ENCODE results near the gene GRM8.

GRM8 gene

GRCh38 chr7:126489874-126490273, 762.9 kb downstream of the GRM8 start:
- ATAC-seq (ENCODE audit: insufficient read depth, low read depth) (no peak), DNase-seq (no peak)
- H3K4me3 ChIP-seq (ENCODE audit: low read depth in 1 of 2, low read length in 2 of 2) = no peak overlapping the region
- H3K36me3 ChIP-seq (ENCODE audit: insufficient read depth, low read length) = no peaks in the 10 kb centered on the region
- H3K9ac ChIP-seq (ENCODE audit: low read depth, low read length) = no peak overlapping the region
- H4K20me1 ChIP-seq (ENCODE audit: insufficient read depth, low read length) = no peaks in the 10 kb centered on the region
- no peak overlapping the region for H3K4me2 ChIP-seq (ENCODE audit: insufficient read depth, low read length)
- H3K9me3 ChIP-seq (ENCODE audit: insufficient read depth, low read length, severe bottlenecking) = no peaks in the 10 kb centered on the region
- no peak for TF ChIP-seq CTCF (IDR thresholded peaks at IDR 0.05; ENCODE audit: borderline replicate concordance, extremely low read depth, low read length, poor library complexity, severe bottlenecking)
- TF ChIP-seq EZH2 (IDR thresholded peaks at IDR 0.05; ENCODE audit: borderline replicate concordance, low read depth, low read length, severe bottlenecking) = no peak
- no peak overlapping the region for H3K27ac ChIP-seq (ENCODE audit: low read length)
- no peaks in the 10 kb centered on the region for H3K27me3 ChIP-seq (ENCODE audit: insufficient read depth, low read length, poor library complexity)
- no peaks in the 10 kb centered on the region for H3K4me1 ChIP-seq (ENCODE audit: insufficient read depth, low read length)
- no peaks in the 10 kb centered on the region for H3K79me2 ChIP-seq (ENCODE audit: insufficient read depth, low read length)
- H2AFZ ChIP-seq (ENCODE audit: low read depth, low read length) = no peak overlapping the region

GRCh38 chr7:126487728-126488442, 764.9 kb downstream of the GRM8 start:
- no peaks in the 10 kb centered on the region for H4K20me1 ChIP-seq (ENCODE audit: insufficient read depth, low read length)
- H3K79me2 ChIP-seq (ENCODE audit: insufficient read depth, low read length) = no peaks in the 10 kb centered on the region
- H3K9ac ChIP-seq (ENCODE audit: low read depth, low read length) = no peak overlapping the region
- ATAC-seq (ENCODE audit: insufficient read depth, low read depth) = no peak
- H3K9me3 ChIP-seq (ENCODE audit: insufficient read depth, low read length, severe bottlenecking) = no peaks in the 10 kb centered on the region
- no peak overlapping the region for H3K4me3 ChIP-seq (ENCODE audit: low read depth in 1 of 2, low read length in 2 of 2)
- DNase-seq = no peak
- H3K27ac ChIP-seq (ENCODE audit: low read length) = no peak overlapping the region
- no peak overlapping the region for H2AFZ ChIP-seq (ENCODE audit: low read depth, low read length)
- TF ChIP-seq CTCF (IDR thresholded peaks at IDR 0.05; ENCODE audit: borderline replicate concordance, extremely low read depth, low read length, poor library complexity, severe bottlenecking) (no peak), EZH2 (IDR thresholded peaks at IDR 0.05; ENCODE audit: borderline replicate concordance, low read depth, low read length, severe bottlenecking) (no peak)
- H3K27me3 ChIP-seq (ENCODE audit: insufficient read depth, low read length, poor library complexity) = no peaks in the 10 kb centered on the region
- no peaks in the 10 kb centered on the region for H3K4me1 ChIP-seq (ENCODE audit: insufficient read depth, low read length)
- H3K4me2 ChIP-seq (ENCODE audit: insufficient read depth, low read length) = no peak overlapping the region
- H3K36me3 ChIP-seq (ENCODE audit: insufficient read depth, low read length) = no peaks in the 10 kb centered on the region

GRCh38 chr7:126486806-126487205, 765.9 kb downstream of the GRM8 start:
- no peaks in the 10 kb centered on the region for H3K4me1 ChIP-seq (ENCODE audit: insufficient read depth, low read length)
- TF ChIP-seq EZH2 (IDR thresholded peaks at IDR 0.05; ENCODE audit: borderline replicate concordance, low read depth, low read length, severe bottlenecking) (no peak), CTCF (IDR thresholded peaks at IDR 0.05; ENCODE audit: borderline replicate concordance, extremely low read depth, low read length, poor library complexity, severe bottlenecking) (no peak)
- no peak overlapping the region for H3K9ac ChIP-seq (ENCODE audit: low read depth, low read length)
- no peaks in the 10 kb centered on the region for H4K20me1 ChIP-seq (ENCODE audit: insufficient read depth, low read length)
- no peaks in the 10 kb centered on the region for H3K27me3 ChIP-seq (ENCODE audit: insufficient read depth, low read length, poor library complexity)
- no peak overlapping the region for H3K4me3 ChIP-seq (ENCODE audit: low read depth in 1 of 2, low read length in 2 of 2)
- no peak for ATAC-seq (ENCODE audit: insufficient read depth, low read depth)
- no peak overlapping the region for H3K4me2 ChIP-seq (ENCODE audit: insufficient read depth, low read length)
- no peaks in the 10 kb centered on the region for H3K79me2 ChIP-seq (ENCODE audit: insufficient read depth, low read length)
- no peak overlapping the region for H3K27ac ChIP-seq (ENCODE audit: low read length)
- H3K36me3 ChIP-seq (ENCODE audit: insufficient read depth, low read length) = no peaks in the 10 kb centered on the region
- H3K9me3 ChIP-seq (ENCODE audit: insufficient read depth, low read length, severe bottlenecking) = no peaks in the 10 kb centered on the region
- no peak overlapping the region for H2AFZ ChIP-seq (ENCODE audit: low read depth, low read length)
- DNase-seq = no peak

Data from DND-41 (cell line).